Measurements from ENCODE around the gene CNTNAP2.

CNTNAP2 gene

GRCh38 chr7:146112755-146113154 is 3.8 kb upstream of the CNTNAP2 start:
- Histone ChIP-seq H3K36me3 (no peaks in the 10 kb centered on the region), H3K27ac (no peak overlapping the region), H4K20me1 (peaks cover 0 to 8% (median 0%) of the 10 kb centered on the region in 11 experiments; a peak in 2 of 22 replicates), H3K4me2 (no peak overlapping the region), H3K9me3 (replicated peaks in 1 of 11) (no peaks in the 10 kb centered on the region), H3K4me3 (no peak overlapping the region), H3K4me1 (peaks cover 6 to 13% (median 11%) of the 10 kb centered on the region in 10 experiments), H3K9ac (no peak overlapping the region), H3K27me3 (no peaks in the 10 kb centered on the region)
- TF ChIP-seq Cebpa-rat (IDR thresholded peaks at IDR 0.05), result no peak

GRCh38 chr7:146115548-146115850 is 1.1 kb upstream of the CNTNAP2 start:
- Histone ChIP-seq H3K27ac (no peak overlapping the region), H3K4me2 (peak overlapping the region; percentile 81 to 95 (median 90)), H3K27me3 (no peaks in the 10 kb centered on the region), H3K9me3 (replicated peaks in 1 of 11) (no peaks in the 10 kb centered on the region), H3K4me3 (peak overlapping the region; percentile 67 to 79 (median 76)), H4K20me1 (peaks cover 0 to 8% (median 0%) of the 10 kb centered on the region in 11 experiments; a peak in 2 of 22 replicates), H3K36me3 (no peaks in the 10 kb centered on the region), H3K9ac (peak overlapping the region in 2 of 11 experiments; percentile 65 to 70; a peak in 1 of 22 replicates), H3K4me1 (peaks cover 12 to 22% (median 13%) of the 10 kb centered on the region in 10 experiments)
- no peak for TF ChIP-seq Cebpa-rat (IDR thresholded peaks at IDR 0.05)

- Histone ChIP-seq H3K36me3 (no peaks in the 10 kb centered on the region), H3K27ac (peak overlapping the region in 10 of 11 experiments; percentile 29 to 67 (median 53); a peak in 16 of 22 replicates), H3K27me3 (no peaks in the 10 kb centered on the region), H3K9ac (peak overlapping the region in 10 of 11 experiments; percentile 51 to 76 (median 68); a peak in 20 of 22 replicates), H4K20me1 (peaks cover 0 to 8% (median 0%) of the 10 kb centered on the region in 11 experiments; a peak in 2 of 22 replicates), H3K4me3 (peak overlapping the region; percentile 67 to 79 (median 76)), H3K9me3 (replicated peaks in 1 of 11) (no peaks in the 10 kb centered on the region), H3K4me1 (peaks cover 12 to 22% (median 13%) of the 10 kb centered on the region in 10 experiments), H3K4me2 (peak overlapping the region; percentile 81 to 95 (median 90))
- no peak for TF ChIP-seq Cebpa-rat (IDR thresholded peaks at IDR 0.05)
These were observed 615 bp upstream of the CNTNAP2 start for GRCh38 chr7:146115851-146116520.

GRCh38 chr7:146117576-146117975 is 975 bp downstream of the CNTNAP2 start:
- TF ChIP-seq Cebpa-rat (IDR thresholded peaks at IDR 0.05), result no peak
- peak overlapping the region in 8 of 11 experiments; percentile 45 to 76 (median 70); a peak in 7 of 22 replicates for H3K9ac ChIP-seq
- peaks cover 12 to 22% (median 13%) of the 10 kb centered on the region in 10 experiments for H3K4me1 ChIP-seq
- H3K27me3 ChIP-seq, result no peaks in the 10 kb centered on the region
- H3K27ac ChIP-seq, result no peak overlapping the region
- peak overlapping the region; percentile 81 to 95 (median 90) for H3K4me2 ChIP-seq
- no peaks in the 10 kb centered on the region for H3K9me3 ChIP-seq (replicated peaks in 1 of 11)
- H3K36me3 ChIP-seq, result no peaks in the 10 kb centered on the region
- H3K4me3 ChIP-seq, result peak overlapping the region; percentile 67 to 79 (median 76)
- peaks cover 0 to 8% (median 0%) of the 10 kb centered on the region in 11 experiments; a peak in 2 of 22 replicates for H4K20me1 ChIP-seq

GRCh38 chr7:146119002-146119401 is 2.4 kb downstream of the CNTNAP2 start:
- Histone ChIP-seq H3K4me2 (no peak overlapping the region; a peak in 2 of 22 replicates), H3K27me3 (no peaks in the 10 kb centered on the region), H3K9ac (no peak overlapping the region), H3K4me3 (no peak overlapping the region), H3K4me1 (peaks cover 12 to 22% (median 13%) of the 10 kb centered on the region in 10 experiments), H4K20me1 (peaks cover 0 to 8% (median 0%) of the 10 kb centered on the region in 11 experiments; a peak in 2 of 22 replicates), H3K36me3 (no peaks in the 10 kb centered on the region), H3K27ac (no peak overlapping the region), H3K9me3 (replicated peaks in 1 of 11) (0 out of 22 replicates have a peak, but pooled peaks cover 0 to 3% (median 0%) of the 10 kb centered on the region in 11 experiments)
- TF ChIP-seq Cebpa-rat (IDR thresholded peaks at IDR 0.05), result no peak

- H4K20me1 ChIP-seq, result no peaks in the 10 kb centered on the region
- 0 out of 20 replicates have a peak, but pooled peaks cover 0 to under 1% (median 0%) of the 10 kb centered on the region in 10 experiments for H3K4me1 ChIP-seq
- H3K36me3 ChIP-seq, result no peaks in the 10 kb centered on the region
- H3K4me2 ChIP-seq, result no peak overlapping the region
- no peak overlapping the region for H3K27ac ChIP-seq
- H3K4me3 ChIP-seq, result no peak overlapping the region
- H3K27me3 ChIP-seq, result no peaks in the 10 kb centered on the region
- no peak overlapping the region for H3K9ac ChIP-seq
- no peak for TF ChIP-seq Cebpa-rat (IDR thresholded peaks at IDR 0.05)
- 0 out of 22 replicates have a peak, but pooled peaks cover 0 to 3% (median 0%) of the 10 kb centered on the region in 11 experiments for H3K9me3 ChIP-seq (replicated peaks in 1 of 11)
These were observed 7.1 kb downstream of the CNTNAP2 start for GRCh38 chr7:146123715-146124114.

- Histone ChIP-seq H3K27me3 (no peaks in the 10 kb centered on the region), H3K4me1 (no peaks in the 10 kb centered on the region), H3K4me2 (no peak overlapping the region), H3K27ac (no peak overlapping the region), H3K36me3 (no peaks in the 10 kb centered on the region), H4K20me1 (no peaks in the 10 kb centered on the region), H3K9me3 (replicated peaks in 1 of 11) (peaks cover 0 to 4% (median 0%) of the 10 kb centered on the region in 11 experiments; a peak in 1 of 22 replicates), H3K9ac (no peak overlapping the region), H3K4me3 (no peak overlapping the region)
- TF ChIP-seq Cebpa-rat (IDR thresholded peaks at IDR 0.05), result no peak
These were observed 10.3 kb downstream of the CNTNAP2 start for GRCh38 chr7:146126767-146127509.

- Histone ChIP-seq H3K27me3 (no peaks in the 10 kb centered on the region), H3K4me3 (no peak overlapping the region), H3K4me1 (no peaks in the 10 kb centered on the region), H3K9ac (no peak overlapping the region), H3K36me3 (no peaks in the 10 kb centered on the region), H3K4me2 (no peak overlapping the region), H3K9me3 (replicated peaks in 1 of 11) (peaks cover 0 to 6% (median 0%) of the 10 kb centered on the region in 11 experiments; a peak in 1 of 22 replicates), H4K20me1 (no peaks in the 10 kb centered on the region), H3K27ac (no peak overlapping the region)
- TF ChIP-seq Cebpa-rat (IDR thresholded peaks at IDR 0.05), result no peak
These were observed 12.7 kb downstream of the CNTNAP2 start for GRCh38 chr7:146129296-146129695.

- H3K27ac ChIP-seq, result no peak overlapping the region
These were observed 13.4 kb downstream of the CNTNAP2 start for GRCh38 chr7:146129997-146130396.

More at GRCh38 chr7:146129997-146130396, 13.4 kb downstream of the CNTNAP2 start:
- Histone ChIP-seq H3K27me3 (no peaks in the 10 kb centered on the region), H3K36me3 (no peaks in the 10 kb centered on the region), H3K4me3 (no peak overlapping the region), H4K20me1 (no peaks in the 10 kb centered on the region), H3K4me1 (no peaks in the 10 kb centered on the region), H3K9me3 (replicated peaks in 1 of 11) (peaks cover 0 to 6% (median 0%) of the 10 kb centered on the region in 11 experiments; a peak in 1 of 22 replicates), H3K9ac (no peak overlapping the region), H3K4me2 (no peak overlapping the region)
- no peak for TF ChIP-seq Cebpa-rat (IDR thresholded peaks at IDR 0.05)

Measured in BLaER1 treated with 17β-estradiol and CSF1 and Interleukin-3, amounts not matched to agents 10 nM and 100 nM (cell line).